Right renal pelvis (tissue), 4 donors: ENCODE data around the gene FOCAD. TPM values are rescaled to one million over a fixed set of nuclear protein-coding genes. Genes with fewer than 3 reads are reported as not detected.

Experiments used
- DNase-seq, 4 donors: peaks; one replicate each; pipeline ENCODE4 v3.0.0-alpha.2; 2013; ENCODE audit warnings: low read depth in 4 of 4, low spot score in 3 of 4, missing footprints in 1 of 4
- polyA plus RNA-seq, 4 donors: library from polyadenylated mRNA; unstranded; fragments of 120-200 nt; gene quantifications; one replicate each; pipeline ENCODE4 v1.2.1, GENCODE V29; 2013; ENCODE audit not compliant: insufficient read length in 4 of 4

Gene FOCAD
- polyA plus RNA-seq, 4 donors = 23.8 to 38.4 (median 32.2) TPM

DNA sequence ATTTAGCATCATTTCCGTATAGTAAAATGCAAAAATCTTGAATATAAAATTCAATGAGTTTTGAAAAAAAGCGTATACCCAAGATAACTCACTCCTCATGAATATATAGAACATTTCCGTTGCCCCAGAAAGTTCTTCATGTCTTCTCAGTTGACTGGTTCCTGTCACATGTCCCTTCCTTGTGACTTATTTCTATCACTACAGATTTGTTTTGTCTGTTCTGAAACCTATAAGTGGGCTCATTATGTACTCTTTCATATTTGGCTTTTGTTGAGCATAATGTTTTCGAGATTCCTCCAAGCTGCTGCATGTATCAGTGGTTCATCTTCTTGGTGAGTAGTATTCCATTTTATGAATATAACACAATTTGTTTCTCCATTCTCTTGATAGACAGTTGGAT, 358.4 kb downstream of the FOCAD start:
- no peak for DNase-seq

DNA sequence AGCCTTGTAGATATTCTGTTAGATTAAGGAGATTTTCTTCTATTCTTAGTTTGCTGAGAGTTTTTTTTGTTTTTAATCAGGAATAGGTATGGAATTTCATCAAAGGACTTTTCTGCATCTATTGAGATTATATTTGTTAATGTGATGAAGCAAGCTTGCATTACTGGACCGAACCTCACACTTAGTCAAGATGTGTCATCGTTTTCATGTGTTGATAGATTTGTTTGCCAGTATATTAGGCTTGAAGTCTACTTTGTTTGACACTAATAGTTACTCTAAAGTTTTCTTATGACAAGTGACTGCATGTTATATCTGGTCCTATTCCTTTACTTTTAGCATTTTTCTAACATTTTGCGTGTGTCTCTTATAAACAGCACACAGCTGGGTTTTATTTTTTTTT, 359.8 kb downstream of the FOCAD start:
- no peak for DNase-seq

Other genes with a start within 250 kb of the FOCAD start
- 10 to 100 TPM; 29.0 to 36.0 (median 33.3) TPM for gene MLLT3, start 61.8 kb upstream of the FOCAD start, polyA plus RNA-seq